HG03135 (cell line): Measurements from ENCODE around the gene PTEN.
"Not testable (repeated sequence)": the region's sequence is repeated elsewhere in the genome, so short reads cannot be mapped to it uniquely, and the experiment has no call there.

ENCODE experiments used
- ATAC-seq: cut with Tn5 transposase; IDR thresholded peaks from one replicate; pipeline ENCODE4 v1.9.1; 2021; ENCODE audit warnings: mild to moderate bottlenecking, moderate library complexity; ENCODE audit not compliant: unreplicated experiment

Gene PTEN

GRCh38 chr10:87844837-87845623 is 18.4 kb upstream of the PTEN start:
- no peak for ATAC-seq

- ATAC-seq, result no peak
Observed at GRCh38 chr10:87845624-87845998, 17.8 kb upstream of the PTEN start.

DNA sequence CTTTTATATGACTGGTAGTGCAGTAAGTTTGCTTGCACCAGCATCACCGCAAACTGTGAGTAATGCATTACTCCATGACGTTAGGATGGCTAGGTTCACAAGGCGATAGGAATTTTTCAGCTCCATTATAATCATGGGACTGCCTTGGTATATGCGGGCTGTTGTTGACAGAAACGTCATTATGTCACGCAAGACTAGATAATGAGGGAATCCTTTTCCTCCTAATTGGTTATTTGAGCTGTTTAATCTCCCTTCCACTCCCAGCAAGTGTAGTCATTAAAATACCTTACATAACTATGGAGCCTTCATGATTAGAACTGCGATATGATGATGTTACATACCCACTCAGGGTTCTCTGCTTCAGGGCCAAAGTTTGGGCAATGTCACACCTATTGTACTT is 17.4 kb upstream of the PTEN start:
- ATAC-seq, result no peak

- not testable (repeated sequence) for ATAC-seq
Observed at GRCh38 chr10:87846711-87847110, 16.7 kb upstream of the PTEN start.

DNA sequence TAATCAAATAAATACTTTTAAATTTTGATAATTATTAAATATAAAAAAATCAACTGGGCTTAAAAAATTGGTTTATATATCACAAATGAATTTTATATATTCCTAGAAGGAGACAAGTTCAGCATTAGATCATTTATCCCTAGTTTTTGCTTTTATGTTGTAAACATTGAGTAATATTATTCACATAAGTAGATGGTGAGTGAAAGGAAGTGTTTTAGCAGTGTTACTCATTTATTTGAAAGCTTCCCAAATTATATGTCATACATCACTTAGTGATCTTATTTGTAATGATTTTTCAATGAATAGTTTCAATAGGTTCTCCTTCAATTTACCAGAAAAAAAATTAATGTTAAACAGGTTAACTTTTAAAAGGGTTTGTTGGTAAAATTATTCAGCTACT is 15.9 kb upstream of the PTEN start:
- no peak for ATAC-seq

DNA sequence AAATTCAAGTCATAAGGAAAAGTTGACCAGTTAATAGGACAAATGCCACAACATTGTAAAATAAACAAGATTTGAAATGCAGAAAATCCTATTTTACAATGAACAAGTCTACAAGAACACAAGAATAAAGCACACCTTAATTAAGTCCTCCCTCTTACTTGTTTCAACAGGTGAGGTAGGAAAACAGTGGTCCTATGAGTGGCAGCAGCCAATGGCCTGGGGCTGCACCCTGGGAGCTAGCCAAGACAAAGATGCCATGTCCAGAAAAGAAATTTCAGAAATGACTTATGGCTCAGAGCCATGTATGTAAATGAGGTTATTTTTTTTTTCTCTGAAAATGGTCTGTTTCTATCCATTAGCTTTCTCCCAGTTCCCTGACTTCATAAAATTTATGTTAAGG is 14.4 kb upstream of the PTEN start:
- no peak for ATAC-seq

DNA sequence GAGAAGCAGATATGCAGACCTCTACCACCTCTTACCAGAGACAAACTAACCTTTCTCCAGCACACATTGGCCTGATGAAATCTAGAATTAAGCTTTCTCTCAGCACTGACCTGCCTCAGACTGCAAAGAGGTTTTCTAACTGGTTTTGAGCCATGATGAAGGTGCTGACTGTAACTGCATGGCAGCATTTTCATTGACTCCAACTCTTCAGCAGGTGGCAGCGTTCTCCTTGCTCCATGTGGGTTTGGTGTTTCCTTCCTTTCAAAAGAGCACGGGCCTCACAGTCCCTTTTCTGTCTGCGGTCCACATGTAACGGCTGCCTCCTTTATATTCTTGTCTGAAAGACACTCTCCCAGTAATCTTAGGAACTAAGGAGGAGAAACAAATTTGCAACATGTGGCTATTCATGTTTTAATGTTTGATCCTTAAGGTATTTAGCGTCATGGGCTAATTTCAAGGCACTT is 12.7 kb upstream of the PTEN start:
- no peak for ATAC-seq

DNA sequence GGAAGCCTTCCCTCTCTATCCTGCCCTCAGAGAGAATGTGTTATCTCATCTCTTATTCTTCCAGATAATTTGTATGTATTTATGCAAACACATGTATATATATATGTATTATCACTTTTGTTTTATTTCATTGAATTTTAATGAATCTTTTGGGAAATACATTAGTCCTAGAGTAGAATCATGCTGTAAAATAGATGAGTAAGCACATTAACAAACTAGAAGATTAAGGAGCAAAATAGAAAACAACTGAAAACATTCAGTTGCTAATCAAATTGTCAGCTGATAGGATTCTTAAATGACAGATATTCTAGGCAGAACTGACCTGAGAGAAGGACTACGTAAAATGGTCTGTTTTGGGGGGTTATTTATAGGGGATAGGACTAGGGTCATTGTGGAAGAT is 11.3 kb upstream of the PTEN start:
- no peak for ATAC-seq

- not testable (repeated sequence) for ATAC-seq
Observed at GRCh38 chr10:87855247-87855646, 8.2 kb upstream of the PTEN start.

- not testable (repeated sequence) for ATAC-seq
Observed at GRCh38 chr10:87855665-87856064, 7.8 kb upstream of the PTEN start.

DNA sequence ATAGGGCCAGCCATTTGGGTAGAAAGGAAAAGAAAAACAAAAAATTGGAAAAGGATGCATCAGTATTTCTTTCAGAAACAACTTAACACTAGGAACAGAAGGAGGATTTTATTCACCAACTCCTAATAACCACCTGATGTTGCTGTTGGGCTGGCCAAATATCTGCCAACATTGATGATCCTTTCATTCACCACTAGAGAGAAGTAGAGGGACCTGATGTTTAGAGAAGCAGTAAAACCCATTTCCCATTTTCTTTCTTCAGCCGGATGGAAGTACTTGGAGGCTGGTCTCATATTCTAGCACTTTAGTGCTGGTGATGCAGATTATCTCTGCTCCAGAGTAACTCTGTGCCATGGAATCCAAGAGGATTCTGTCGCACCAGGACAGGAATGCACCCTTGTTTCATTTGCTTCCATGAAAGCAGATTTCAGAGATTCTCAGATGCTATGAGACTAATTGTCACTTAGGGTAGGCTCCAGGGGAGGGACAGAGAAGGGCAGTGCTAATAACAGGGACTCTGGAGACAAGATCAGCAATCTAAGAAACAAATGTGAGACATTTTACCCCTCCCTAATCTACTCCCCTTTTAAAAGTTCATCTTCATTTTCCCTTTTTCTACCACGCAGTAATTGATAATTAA is 3.1 kb upstream of the PTEN start:
- no peak for ATAC-seq

DNA sequence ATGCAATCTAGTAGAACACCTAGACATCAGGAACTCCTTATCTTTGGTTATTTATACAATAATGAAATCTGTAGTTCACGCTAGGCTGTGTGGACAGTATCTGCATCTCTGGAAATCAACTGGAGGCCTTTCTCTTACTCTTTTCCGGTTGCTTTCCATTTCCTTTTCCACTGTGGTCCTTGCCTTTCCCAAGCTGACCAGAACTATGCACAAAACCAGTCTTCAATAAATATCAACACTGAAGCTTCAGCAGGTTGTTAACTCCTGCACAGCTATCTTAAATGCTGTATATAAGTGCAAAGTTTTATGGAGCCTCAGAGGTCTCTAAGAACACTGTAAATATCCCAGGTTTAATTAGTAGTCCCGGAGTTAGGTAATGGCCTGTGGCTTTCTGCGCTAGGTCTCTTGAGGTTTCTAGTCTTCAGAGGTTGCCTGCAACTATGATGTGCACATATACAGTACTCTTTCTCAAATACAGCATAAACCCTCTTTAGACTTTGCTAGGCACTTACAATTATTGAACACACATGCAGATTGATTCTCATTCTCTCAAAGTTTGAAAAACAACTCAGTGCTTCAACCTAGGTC is 2.5 kb upstream of the PTEN start:
- no peak for ATAC-seq

- ATAC-seq, result peak; percentile 13
Observed at GRCh38 chr10:87861566-87861952, 1.9 kb upstream of the PTEN start.

DNA sequence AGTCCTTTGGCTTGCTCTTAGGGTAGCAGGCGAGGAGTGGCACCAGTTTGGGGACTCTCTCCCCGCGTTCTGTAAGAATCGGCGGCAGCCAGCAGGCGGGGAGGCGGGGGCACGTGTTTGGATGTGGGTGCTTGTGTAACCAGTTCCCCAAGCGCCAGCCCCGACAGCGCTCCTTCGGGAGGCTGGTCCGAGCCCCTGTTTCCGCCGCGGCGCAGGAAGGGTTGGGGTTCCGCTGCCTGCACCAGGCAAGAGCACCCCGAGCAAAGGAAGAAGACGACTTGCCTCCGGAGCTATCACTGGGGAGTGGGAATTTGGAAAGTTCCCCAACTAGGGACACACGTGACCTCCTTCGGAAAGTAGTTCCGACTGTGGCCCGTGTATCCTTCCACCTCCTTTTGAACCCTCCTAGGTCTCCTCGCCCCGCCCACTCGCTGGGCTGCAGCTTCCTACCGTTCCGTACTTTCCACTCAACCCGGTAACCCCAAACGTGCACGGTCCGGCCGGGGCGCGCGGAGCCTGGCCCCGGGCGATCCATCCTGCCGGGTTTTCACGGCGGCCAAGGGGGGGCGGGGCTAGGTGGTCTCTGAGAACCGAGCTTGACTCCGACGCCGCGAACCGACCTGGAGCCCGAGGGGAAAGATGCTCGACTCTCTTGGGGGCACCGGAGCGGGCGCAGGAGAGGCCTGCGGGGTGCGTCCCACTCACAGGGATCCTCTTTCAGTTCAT is 1.3 kb upstream of the PTEN start:
- ATAC-seq, result peak; percentile 47

GRCh38 chr10:87862679-87863052 is 759 bp upstream of the PTEN start:
- peak; percentile 20 for ATAC-seq

- not testable (repeated sequence) for ATAC-seq
Observed at GRCh38 chr10:87863951-87864495, 598 bp downstream of the PTEN start.

- ATAC-seq, result no peak
Observed at GRCh38 chr10:87864496-87865059, 1.2 kb downstream of the PTEN start.

DNA sequence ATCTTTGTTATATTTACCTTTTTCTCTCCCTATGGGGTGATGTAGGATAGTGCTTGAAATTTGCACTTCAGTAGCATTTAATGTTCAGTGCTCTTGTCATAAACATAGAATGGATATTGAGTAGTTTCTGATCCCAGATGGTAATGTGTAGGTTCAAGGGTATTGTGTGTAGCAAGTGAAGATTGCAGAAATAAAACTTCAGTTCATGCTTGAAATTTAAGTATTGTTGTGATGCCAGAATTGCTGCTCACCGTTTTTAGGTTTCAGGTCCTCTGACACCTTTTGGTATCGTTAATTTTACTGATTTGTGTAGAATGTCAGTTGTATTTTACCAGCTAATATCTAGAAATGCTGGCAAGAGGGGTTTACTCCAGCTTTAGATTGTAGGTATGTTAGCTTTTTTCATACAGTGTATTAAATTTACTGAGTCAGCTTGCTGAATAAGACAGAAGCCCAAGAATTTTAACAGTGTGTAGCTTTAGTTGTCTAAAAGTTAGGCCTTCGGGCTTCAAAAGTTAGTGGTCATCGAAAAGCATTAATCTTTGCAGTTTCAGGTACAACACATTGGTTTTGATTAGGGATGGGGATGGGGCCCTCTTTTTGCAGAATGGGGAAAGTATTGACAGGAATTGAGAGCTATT is 1.9 kb downstream of the PTEN start:
- ATAC-seq, result no peak

GRCh38 chr10:87866412-87866974 is 3.1 kb downstream of the PTEN start:
- ATAC-seq, result no peak

GRCh38 chr10:87867453-87867852 is 4.0 kb downstream of the PTEN start:
- ATAC-seq, result no peak
